Upper lobe of right lung (tissue), 1 donor: ENCODE data around the gene GBGT1. TPM values are rescaled to one million over a fixed set of nuclear protein-coding genes. Genes with fewer than 3 reads are reported as not detected.

Source experiments
- ATAC-seq: fragments of 200-7000 bp; cut with Tn5 transposase; one replicate; pipeline ENCODE4 v1.9.1; 2020; ENCODE audit warnings: mild to moderate bottlenecking, moderate library complexity
- DNase-seq: peaks from one replicate; pipeline ENCODE4 v3.0.0-alpha.2; 2020
- H3K27ac ChIP-seq: fragments of 200-600 bp; one replicate; pipeline ENCODE4 v1.8.0; 2022
- H3K27me3 ChIP-seq: fragments of 200-600 bp; one replicate; pipeline ENCODE4 v1.8.0; 2022; ENCODE audit warnings: mild to moderate bottlenecking
- H3K36me3 ChIP-seq: fragments of 200-600 bp; one replicate; pipeline ENCODE4 v1.8.0; 2022
- H3K4me1 ChIP-seq: fragments of 200-600 bp; one replicate; pipeline ENCODE4 v1.8.0; 2022
- H3K4me3 ChIP-seq: fragments of 200-600 bp; one replicate; pipeline ENCODE4 v1.8.0; 2022; ENCODE audit warnings: mild to moderate bottlenecking
- H3K9me3 ChIP-seq: fragments of 200-600 bp; one replicate; pipeline ENCODE4 v1.8.0; 2022
- CTCF ChIP-seq: fragments of 200-600 bp; IDR thresholded peaks from one replicate; pipeline ENCODE4 v1.8.0; 2022; ENCODE audit warnings: antibody characterized with exemption
- intact Hi-C: fragments of 100-400 bp; cut with DNase I; formaldehyde crosslinking; loops from one replicate; pipeline ENCODE4 v1.11.0; 2022
- total RNA-seq: library from RNA; stranded (reverse); fragmentation: NEBNext Ultra II Directional; extraction: Animal tissue kit (Norgen Biotek cat#: 25700); gene quantifications from one replicate; pipeline ENCODE4 v1.2.1, GENCODE V29; 2021
- donor health status: DM: no; HTN: yes; CAD: no; lungs with severe emphysema.

The GBGT1 gene
- total RNA-seq, 1 donor from 2014 or later: 27.4 TPM

GRCh38 chr9:133164191-133164590, 477 bp upstream of the GBGT1 start:
- peak overlapping the region; percentile 74 for H3K27ac ChIP-seq
- intact Hi-C loops: no loop called here
- no peak for ATAC-seq
- peaks cover 14% of the 10 kb centered on the region for H3K4me1 ChIP-seq
- no peak for TF ChIP-seq CTCF
- no peaks in the 10 kb centered on the region for H3K9me3 ChIP-seq
- H3K36me3 ChIP-seq: no peaks in the 10 kb centered on the region
- no peak for DNase-seq
- H3K4me3 ChIP-seq: peak overlapping the region; percentile 71
- no peaks in the 10 kb centered on the region for H3K27me3 ChIP-seq

GRCh38 chr9:133162861-133163503, 732 bp downstream of the GBGT1 start:
- DNase-seq (peak; percentile 65), ATAC-seq (no peak)
- intact Hi-C loops: no loop called here
- Histone ChIP-seq H3K9me3 (no peaks in the 10 kb centered on the region), H3K27me3 (no peaks in the 10 kb centered on the region), H3K27ac (peak overlapping the region; percentile 74), H3K4me3 (peak overlapping the region; percentile 71), H3K36me3 (no peaks in the 10 kb centered on the region), H3K4me1 (peaks cover 14% of the 10 kb centered on the region)
- no peak for TF ChIP-seq CTCF

- Histone ChIP-seq H3K27ac (no peak overlapping the region), H3K27me3 (no peaks in the 10 kb centered on the region), H3K36me3 (no peaks in the 10 kb centered on the region), H3K4me1 (peaks cover 14% of the 10 kb centered on the region), H3K4me3 (no peak overlapping the region), H3K9me3 (no peaks in the 10 kb centered on the region)
- TF ChIP-seq CTCF: no peak
- intact Hi-C loops: no loop called here
- ATAC-seq (no peak), DNase-seq (peak; percentile 40)
These were observed 2.2 kb downstream of the GBGT1 start for GRCh38 chr9:133161547-133161950.

GRCh38 chr9:133160742-133161546, 2.8 kb downstream of the GBGT1 start:
- ATAC-seq (peak; percentile 89), DNase-seq (peak; percentile 81)
- H3K4me3 ChIP-seq: no peak overlapping the region
- H3K27ac ChIP-seq: peak overlapping the region; percentile 30
- no peaks in the 10 kb centered on the region for H3K36me3 ChIP-seq
- intact Hi-C loops: no loop called here
- H3K27me3 ChIP-seq: no peaks in the 10 kb centered on the region
- peaks cover 14% of the 10 kb centered on the region for H3K4me1 ChIP-seq
- TF ChIP-seq CTCF: peak; percentile 76
- no peaks in the 10 kb centered on the region for H3K9me3 ChIP-seq

- Histone ChIP-seq H3K27me3 (no peaks in the 10 kb centered on the region), H3K27ac (no peak overlapping the region), H3K9me3 (no peaks in the 10 kb centered on the region), H3K4me1 (peaks cover 4% of the 10 kb centered on the region), H3K36me3 (no peaks in the 10 kb centered on the region), H3K4me3 (no peak overlapping the region)
- ATAC-seq (no peak), DNase-seq (peak; percentile 8)
- no peak for TF ChIP-seq CTCF
- intact Hi-C loops: no loop called here
These were observed 5.0 kb downstream of the GBGT1 start for GRCh38 chr9:133158695-133159094.
